Measurements from ENCODE around the gene MRPL17.
A peak's percentile ranks its signal among the peaks of the same experiment; 100 is the strongest.

MRPL17 gene

GRCh38 chr11:6681949-6682348, 1.2 kb downstream of the MRPL17 start:
- no peak for DNase-seq

- no peak for DNase-seq
Measured at GRCh38 chr11:6681505-6681904, 1.6 kb downstream of the MRPL17 start.

- no peak for DNase-seq
Measured at GRCh38 chr11:6677018-6677417, 6.1 kb downstream of the MRPL17 start.

DNA sequence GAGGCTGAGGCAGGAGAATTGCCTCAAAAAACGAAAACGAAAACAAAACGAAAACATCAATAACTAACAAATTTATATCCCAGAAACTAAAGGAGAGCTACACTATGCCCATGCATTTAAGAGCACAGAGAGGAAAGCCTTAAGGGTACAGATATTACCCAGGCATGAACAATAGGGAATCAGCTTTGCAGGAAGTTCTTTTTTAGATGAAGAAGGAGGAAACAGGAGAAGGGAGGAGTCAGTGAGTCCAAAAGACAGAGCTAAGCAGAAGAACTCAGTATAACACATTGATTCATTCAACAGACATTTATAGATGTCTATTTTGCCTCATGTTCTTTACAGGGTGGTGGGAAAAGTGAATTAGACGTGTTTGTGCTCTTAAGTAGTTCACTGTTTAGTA, 8.3 kb downstream of the MRPL17 start:
- no peak for DNase-seq

GRCh38 chr11:6674219-6674597, 8.9 kb downstream of the MRPL17 start:
- DNase-seq, result no peak

DNA sequence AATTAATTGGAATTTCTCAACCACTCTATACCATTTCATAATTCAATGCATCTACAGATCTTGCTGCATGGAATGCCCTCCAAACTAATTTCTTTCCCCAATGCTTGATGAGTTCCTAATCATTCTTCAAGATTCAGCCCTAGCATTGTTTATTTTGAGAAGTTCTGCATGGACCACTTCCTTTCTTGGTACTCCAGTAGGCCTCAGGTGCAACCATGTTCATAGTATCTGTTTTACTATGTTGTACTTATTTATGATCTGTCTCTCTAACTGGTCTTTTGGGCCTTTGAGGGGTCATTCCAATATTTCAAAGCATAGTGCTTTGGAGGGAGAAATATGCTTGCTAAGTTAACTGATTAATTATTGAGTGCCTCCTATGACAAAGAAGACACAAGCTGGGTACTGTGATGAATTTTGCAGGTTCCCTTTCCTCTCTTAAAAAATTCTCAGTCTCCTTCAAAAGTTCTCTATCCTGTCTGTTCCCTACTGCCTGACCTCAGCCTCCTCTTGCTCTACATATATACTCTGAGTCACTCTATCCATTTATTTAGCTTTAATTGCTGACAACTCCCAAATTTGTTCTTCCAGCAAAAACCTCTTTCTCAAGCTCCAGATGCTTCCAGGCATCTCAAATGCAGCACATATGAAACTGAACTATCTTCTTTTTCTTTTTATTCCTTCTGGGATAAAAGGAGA, 9.5 kb downstream of the MRPL17 start:
- DNase-seq, result no peak

- no peak for DNase-seq
Measured at GRCh38 chr11:6671991-6672390, 11.1 kb downstream of the MRPL17 start.

GRCh38 chr11:6670202-6670830, 12.8 kb downstream of the MRPL17 start:
- no peak for DNase-seq

DNA sequence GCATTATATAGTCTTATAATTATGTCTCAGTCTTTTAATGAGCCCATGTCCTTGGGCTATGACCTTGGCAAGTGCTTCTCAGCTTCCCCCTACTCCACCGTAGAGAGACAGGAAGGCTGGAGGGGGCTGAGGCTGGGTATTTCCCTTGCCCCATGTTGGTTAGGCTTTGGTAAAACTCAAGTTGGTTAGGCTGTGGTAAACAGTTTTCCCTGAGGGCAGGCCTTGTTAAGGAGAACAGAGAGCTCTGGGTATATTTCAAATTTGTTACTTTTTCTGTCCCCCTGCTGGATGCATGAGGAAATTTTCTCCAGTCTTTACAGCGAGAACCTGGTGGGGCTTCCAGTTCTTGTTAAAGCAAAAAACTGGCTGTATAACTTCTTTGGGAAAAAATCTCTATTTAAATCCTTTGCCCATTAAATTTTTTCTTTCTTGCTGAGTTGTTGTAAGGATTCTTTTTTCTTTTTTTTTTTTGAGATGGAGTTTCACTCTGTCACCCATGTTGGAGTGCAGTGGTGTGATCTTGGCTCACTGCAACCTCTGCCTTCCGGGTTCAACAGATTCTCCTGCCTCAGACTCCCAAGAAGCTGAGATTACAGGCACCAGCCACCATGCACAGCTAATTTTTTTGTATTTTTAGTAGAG, 15.3 kb downstream of the MRPL17 start:
- DNase-seq, result no peak

DNA sequence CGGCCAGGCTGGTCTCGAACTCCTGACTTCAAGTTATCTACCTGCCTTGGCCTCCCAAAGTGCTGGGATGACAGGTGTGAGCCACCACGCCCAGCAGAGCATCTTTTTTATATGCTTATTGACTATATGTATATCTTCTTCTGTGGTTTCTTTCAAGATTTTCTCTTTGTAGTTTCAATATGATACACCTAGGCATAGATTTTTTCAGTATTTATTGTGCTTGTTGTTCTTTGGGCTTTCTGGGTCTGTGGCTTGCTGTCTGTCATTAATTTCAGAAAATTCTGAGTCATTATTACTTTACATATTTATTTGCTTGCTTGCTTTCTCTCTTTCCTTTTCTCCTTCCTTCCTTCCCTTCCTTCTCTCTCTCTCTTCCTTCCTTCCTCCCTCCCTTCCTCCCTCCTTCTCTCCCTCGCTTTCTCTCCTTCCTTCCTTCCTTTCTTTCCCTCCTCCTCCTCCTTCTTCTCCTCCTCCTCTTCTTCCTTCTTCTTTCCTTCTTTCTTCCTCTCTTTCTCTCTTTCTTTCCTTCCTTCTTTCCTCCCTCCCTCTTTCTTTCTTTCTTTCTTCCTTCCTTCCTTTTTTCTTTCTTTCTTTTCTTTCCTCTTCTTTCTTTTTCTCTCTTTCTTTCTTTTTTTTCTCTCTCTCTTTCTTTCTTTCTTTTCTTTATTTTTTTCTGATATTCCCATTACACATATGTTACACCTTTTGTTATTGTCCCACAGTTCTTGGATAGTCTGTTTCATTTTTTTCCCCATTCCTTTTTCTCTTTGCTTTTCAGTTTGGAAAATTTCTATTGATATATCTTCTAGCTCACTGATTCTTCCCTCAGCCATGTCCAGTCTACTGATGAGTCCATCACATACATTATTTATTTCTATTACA, 16.6 kb downstream of the MRPL17 start:
- DNase-seq, result no peak

GRCh38 chr11:6664551-6664950, 18.6 kb downstream of the MRPL17 start:
- DNase-seq, result no peak

DNA sequence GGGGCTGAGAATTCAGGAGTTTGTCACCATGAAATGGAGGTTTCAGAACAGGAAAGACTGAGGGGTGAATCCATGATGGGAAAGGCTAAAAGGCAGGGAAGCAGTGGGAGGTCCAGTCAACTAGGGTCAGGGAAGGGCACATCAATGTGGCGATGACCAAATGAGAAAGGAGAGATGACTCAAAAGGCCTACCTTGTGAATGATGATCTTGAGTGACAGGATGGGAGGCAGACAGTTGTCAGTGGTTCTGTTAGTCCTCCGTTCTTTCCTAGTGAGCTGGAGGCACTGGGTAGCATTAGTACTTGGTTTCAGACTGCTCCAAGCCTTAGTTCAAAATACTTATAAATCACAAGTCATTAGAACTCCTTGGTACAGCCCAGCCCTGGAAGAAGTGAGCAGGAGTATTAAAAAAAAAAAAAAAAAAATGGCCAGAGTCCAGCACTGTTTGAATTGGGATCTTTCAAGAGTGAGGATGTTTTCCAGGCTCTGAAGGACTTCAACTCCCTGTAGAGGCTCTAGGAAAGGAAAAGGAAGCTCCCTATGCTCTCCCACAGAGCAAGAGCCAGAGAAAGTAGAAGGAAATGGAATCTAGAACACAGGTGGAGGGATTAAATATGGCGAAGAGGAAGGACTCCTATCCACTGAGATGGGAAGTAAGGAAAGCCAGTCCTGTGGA, 19.2 kb downstream of the MRPL17 start:
- no peak for DNase-seq

- no peak for DNase-seq
Measured at GRCh38 chr11:6660712-6661111, 22.4 kb downstream of the MRPL17 start.

GRCh38 chr11:6658647-6659046, 24.5 kb downstream of the MRPL17 start:
- no peak for DNase-seq

DNA sequence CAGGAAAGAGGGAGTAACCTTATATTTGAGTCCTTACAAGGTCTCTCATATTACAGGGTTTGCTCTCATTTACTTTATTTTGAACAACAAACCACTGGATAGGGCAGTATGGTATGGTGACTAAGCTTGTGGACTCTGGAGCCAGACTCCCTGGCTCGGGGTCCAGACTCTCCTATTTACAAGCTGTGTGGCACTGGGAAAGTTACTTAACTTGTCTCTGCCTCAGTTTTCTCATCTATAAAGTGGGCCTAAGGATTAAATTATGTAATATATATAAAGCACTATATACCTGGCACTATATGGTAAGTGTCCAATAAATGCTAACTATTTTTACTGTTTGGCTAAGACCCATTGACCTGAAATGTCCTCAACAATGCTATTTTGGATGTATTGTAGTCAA, 25.8 kb downstream of the MRPL17 start:
- DNase-seq, result no peak

GRCh38 chr11:6656936-6657335, 26.2 kb downstream of the MRPL17 start:
- no peak for DNase-seq

- no peak for DNase-seq
Measured at GRCh38 chr11:6656584-6656915, 26.6 kb downstream of the MRPL17 start.

DNA sequence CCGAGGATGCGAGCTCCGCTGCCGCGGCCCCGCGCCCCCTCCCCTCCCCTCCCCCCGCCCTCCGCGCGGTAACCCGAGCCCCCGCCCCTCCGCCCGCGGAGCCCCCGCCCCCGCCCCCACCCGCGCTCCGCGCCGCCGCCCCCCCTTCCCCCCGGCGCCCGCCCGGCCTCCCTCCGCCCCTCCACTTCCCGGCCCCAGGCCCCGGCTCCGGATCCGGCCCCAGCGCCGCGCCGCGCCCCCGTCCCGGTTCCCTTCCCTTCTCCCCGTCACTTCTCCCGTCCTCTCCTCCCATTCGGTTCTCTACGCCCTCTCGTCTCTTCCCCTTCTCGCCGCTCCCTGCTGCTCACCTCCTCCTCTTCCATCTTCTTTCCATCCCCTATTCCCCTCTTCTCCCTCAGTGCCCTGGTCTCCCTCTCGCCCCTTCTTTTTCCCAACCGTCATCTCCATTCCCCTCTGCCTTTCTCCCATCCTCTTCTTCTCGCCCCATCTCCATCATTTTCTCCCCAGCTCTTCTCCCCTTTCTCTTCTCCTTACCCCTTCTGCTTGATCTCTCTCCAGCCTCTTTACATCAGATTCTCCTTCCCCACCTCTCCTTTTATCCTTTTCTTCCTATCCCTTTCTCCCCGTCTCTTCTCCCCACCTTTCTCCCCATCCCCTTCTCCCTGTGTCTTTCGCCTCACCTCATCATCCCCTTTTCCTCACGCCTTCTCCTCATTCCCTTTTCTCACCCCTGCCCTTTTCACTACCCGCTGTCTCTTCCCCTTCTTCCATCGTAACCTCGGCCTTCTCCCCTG, 27.2 kb downstream of the MRPL17 start, which contains the start of gene DCHS1:
TSS of gene DCHS1 (minus strand) at position 20 of the 794 bp plus-strand sequence. CDS start 14,196 bp downstream, outside the sequence.
- DNase-seq, result peak; percentile 86

DNA sequence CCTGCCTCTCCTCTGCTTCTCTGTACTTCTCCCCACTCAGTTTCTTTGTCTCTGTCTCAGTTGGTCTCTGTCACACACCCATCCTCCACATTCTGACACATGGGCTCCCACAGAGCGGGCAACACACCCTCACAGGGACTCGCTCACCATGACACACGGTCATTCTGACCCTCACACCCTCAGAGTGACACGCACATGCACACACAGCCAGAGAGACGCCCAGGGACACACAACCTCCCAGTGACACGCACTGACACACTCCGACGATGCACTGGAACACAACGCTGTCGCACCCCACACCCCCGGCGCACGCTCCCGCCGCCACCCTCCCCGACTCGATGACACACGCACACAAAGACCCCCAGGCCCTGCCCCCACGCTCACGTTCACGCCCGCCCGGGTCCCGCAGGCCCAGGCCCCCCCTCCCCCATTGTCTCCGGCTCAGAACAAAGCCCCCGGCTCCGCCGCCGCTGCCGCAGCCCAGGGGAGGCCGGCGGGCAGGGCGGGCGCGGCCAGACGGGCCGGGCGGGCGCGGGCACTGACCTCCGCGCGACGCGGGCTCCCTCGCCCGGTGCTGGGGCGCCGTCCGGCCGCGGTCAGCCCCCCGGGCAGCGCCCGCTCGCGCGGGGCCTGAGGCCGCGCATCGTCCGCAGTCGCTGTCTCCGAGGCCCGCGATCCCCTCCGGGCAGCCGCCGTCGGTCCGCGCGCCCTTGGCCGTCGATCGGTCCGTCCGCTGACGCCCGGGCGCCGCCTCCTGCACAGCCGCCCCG, 27.9 kb downstream of the MRPL17 start:
- DNase-seq, result peak; percentile 65

- no peak for DNase-seq
Measured at GRCh38 chr11:6654281-6655019, 28.7 kb downstream of the MRPL17 start.

All from right forelimb (tissue), 1 donor.